DND-41 (cell line): Measurements from ENCODE around the gene FSHR.

ENCODE experiments used
- EZH2 ChIP-seq: IDR thresholded peaks from 3 replicates; pipeline ENCODE4 v1.6.1; 2012; ENCODE audit warnings: borderline replicate concordance, low read depth, mild to moderate bottlenecking, moderate library complexity, low read length, inconsistent platforms; ENCODE audit not compliant: severe bottlenecking
- TF ChIP-seq, protein P1 (sequence below): IDR thresholded peaks from 2 replicates; pipeline ENCODE4 v1.5.1; 2012; ENCODE audit warnings: borderline replicate concordance, low read length, moderate library complexity, mild to moderate bottlenecking; ENCODE audit not compliant: poor library complexity, severe bottlenecking; ENCODE audit errors: extremely low read depth

DNA sequence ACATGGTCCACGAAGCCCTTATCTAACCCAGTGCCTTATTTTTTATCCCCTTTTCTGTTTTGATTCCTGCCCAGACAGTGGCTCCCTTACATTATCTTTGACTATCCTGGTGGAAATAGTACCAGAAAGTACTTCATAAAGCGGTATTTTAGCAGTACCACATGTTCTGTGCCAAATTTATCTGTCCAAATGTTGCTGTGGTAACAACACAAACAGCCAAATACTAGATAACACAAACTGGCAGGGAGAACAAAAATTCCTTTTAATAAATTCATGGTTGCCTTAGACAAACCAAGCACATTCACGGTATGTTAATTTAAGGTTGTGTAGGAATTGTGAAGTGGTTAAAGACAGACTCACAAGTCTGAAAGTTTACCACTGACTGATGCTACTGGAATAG is 210.9 kb downstream of the FSHR start:
- TF ChIP-seq, protein P1, sequence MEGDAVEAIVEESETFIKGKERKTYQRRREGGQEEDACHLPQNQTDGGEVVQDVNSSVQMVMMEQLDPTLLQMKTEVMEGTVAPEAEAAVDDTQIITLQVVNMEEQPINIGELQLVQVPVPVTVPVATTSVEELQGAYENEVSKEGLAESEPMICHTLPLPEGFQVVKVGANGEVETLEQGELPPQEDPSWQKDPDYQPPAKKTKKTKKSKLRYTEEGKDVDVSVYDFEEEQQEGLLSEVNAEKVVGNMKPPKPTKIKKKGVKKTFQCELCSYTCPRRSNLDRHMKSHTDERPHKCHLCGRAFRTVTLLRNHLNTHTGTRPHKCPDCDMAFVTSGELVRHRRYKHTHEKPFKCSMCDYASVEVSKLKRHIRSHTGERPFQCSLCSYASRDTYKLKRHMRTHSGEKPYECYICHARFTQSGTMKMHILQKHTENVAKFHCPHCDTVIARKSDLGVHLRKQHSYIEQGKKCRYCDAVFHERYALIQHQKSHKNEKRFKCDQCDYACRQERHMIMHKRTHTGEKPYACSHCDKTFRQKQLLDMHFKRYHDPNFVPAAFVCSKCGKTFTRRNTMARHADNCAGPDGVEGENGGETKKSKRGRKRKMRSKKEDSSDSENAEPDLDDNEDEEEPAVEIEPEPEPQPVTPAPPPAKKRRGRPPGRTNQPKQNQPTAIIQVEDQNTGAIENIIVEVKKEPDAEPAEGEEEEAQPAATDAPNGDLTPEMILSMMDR, result no peak
- TF ChIP-seq EZH2, result no peak
